Measurements from ENCODE around the gene MZT2B. TPM values are rescaled to one million over a fixed set of nuclear protein-coding genes. Genes with fewer than 3 reads are reported as not detected.

MZT2B gene
- total and polyA plus RNA-seq, 2 of the 13 experiments (the other 11 are each of a cell fraction or from before 2014, with no cell fraction given): 253 to 410 TPM

- TF ChIP-seq ZNF687 (CRISPR knock-in tag; IDR thresholded peaks at IDR 0.05): peak; percentile 80
- no peak for TF ChIP-seq AKNA (CRISPR knock-in tag; IDR thresholded peaks at IDR 0.05; ENCODE audit: borderline replicate concordance)
- no peak for TF ChIP-seq SMAD9 (CRISPR knock-in tag; IDR thresholded peaks at IDR 0.05)
- TF ChIP-seq FOXO4 (CRISPR knock-in tag; conservative IDR thresholded peaks at IDR 0.05): no peak
- peak; percentile 98 for TF ChIP-seq ATF1 (CRISPR knock-in tag; IDR thresholded peaks at IDR 0.05)
- no peak for TF ChIP-seq CAMTA2 (CRISPR knock-in tag; IDR thresholded peaks at IDR 0.05; ENCODE audit: borderline replicate concordance)
- TF ChIP-seq ZNF30 (CRISPR knock-in tag; IDR thresholded peaks at IDR 0.05): 0 out of 2 replicates have a peak, but pooled peaks have one; percentile 43
- TF ChIP-seq THAP9 (CRISPR knock-in tag; IDR thresholded peaks at IDR 0.05; ENCODE audit: borderline replicate concordance): peak; percentile 95; the same call in 1 of the 2 replicates
Observed at GRCh38 chr2:130181325-130181879, 660 bp upstream of the MZT2B start, which contains the start of gene SMPD4 (continued).

Measured in HepG2 (cell line).